HepG2 (cell line): Measurements from ENCODE around the gene RELL1.

Source experiments
- CTCF ChIP-seq: sonication (generic); formaldehyde crosslinking; IDR thresholded peaks from 2 replicates; pipeline ENCODE4 v1.5.0; 2020; ENCODE audit warnings: mild to moderate bottlenecking, missing genetic modification reagents, moderate library complexity
- POLR2A ChIP-seq, 2 experiments: IDR thresholded peaks; 2 replicates each; pipeline ENCODE4 v1.6.1; 2011; ENCODE audit warnings: low read depth in 2 of 2, low read length in 2 of 2, mild to moderate bottlenecking in 1 of 2, moderate library complexity in 1 of 2; ENCODE audit not compliant: insufficient read depth in 1 of 2

GRCh38 chr4:37650481-37650880 is 35.7 kb downstream of the RELL1 start:
- TF ChIP-seq POLR2A (IDR thresholded peaks at IDR 0.05; ENCODE audit: insufficient read depth in 1 of 2, low read depth in 2 of 2, low read length in 2 of 2) (no peak), CTCF (CRISPR knock-in tag) (no peak)
